Measurements from ENCODE around the gene GEMIN2.
"Not testable (repeated sequence)": the region's sequence is repeated elsewhere in the genome, so short reads cannot be mapped to it uniquely, and the experiment has no call there.

The GEMIN2 gene

DNA sequence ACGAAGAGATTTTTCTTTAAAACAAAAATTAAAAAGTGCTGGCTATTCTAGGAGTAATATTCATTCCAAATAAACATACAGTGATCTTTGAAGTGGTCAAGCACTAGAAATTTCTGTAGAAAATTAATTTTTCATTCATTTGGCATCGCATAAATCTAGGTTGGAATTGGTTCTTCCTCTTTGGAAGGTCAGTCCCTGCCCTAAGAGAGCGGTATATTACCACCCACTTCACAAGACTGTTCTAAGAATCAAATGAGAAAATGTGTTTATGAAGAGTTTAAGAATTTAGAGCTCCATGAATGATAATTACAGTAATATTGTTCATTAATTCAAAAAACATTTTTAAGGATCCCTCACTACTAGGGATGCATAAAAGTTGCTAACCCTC, 444 bp upstream of the GEMIN2 start:
- no peak for DNase-seq

DNA sequence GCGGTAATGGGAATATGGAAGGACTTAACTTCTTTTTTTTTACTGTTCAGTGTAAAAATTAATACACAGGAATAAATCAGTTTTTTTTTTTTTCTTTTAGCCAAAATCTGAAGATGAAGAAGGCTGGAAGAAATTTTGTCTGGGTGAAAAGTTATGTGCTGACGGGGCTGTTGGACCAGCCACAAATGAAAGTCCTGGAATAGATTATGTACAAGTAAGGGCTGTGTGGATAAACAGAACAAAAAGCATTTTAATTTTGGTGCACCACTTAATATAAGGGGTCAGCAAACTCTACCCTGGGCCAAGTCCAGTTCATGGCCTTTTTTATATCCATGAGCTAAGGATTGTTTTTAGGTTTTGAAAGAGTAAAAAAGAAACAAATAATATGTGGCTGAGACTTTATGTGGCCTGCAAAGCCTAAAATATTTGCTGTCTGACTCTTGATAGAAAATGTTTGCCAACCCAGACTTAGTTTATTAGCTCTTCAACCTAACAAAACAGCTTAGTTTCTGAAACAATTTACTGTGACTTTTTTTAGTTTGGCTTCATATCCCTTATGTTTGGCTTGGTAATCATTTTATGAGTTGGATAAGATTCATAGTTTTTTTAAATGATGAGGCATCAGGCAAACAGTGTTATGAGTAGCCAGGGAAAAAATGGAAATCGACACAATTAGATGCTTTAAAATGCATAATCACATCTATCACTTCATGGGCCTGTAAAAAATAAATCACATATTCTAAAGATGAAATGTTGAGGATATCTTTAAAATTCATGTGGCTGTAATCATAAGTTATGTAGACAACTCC, 8.4 kb downstream of the GEMIN2 start:
- no peak for DNase-seq

DNA sequence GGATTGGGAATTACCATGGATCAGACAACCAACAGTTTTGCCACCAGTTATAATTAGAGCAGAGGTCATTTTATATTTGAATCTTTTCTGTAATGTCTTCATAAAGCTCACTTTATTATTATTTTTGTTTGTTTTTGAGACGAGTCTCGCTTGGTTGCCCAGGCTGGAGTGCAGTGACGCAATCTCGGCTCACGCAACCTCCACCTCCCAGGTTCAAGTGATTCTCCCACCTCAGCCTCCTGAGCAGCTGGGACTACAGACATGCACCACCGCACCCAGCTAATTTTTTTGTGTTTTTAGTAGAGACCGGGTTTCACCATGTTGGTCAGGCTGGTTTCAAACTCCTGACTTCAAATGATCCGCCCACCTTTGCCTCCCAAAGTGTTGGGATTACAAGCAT, 23.7 kb downstream of the GEMIN2 start:
- DNase-seq, result not testable (repeated sequence)

DNA sequence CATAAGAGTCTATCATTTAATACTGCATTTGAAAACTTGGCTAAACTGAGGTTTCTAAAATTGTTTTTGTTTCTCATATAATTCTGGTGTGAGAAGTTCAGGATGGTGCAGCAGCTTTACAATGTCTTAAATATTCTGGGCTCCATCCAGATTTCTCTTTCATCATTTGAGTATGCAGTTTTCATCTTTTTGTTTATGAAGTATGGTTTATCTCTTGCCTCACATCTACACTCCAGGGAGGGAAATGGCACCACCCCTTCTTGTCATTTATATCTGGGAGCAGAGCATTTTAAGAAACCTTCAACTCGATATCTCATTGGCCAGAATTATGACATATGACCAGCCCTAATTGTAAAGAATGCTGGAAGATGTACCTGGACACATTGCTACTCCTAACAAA, 24.3 kb downstream of the GEMIN2 start:
- DNase-seq, result no peak

DNA sequence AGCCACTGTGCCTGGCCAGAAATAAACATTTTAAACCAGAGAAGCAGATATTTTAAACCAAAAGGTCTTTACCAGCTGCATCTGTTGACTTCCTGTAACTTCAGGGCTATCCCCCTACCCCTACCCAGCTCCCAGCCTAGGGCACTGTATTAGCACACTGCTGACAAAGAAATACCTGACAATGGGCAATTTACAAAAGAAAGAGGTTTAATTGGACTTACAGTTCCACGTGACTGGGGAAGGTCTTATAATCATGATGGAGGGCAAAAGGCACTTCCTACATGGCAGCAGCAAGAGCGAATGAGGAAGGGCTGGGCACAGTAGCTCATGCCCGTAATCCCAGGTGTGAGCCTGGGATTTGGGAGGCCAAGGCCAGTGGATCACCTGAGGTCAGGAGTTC, 26.0 kb downstream of the GEMIN2 start:
- DNase-seq, result no peak

DNA sequence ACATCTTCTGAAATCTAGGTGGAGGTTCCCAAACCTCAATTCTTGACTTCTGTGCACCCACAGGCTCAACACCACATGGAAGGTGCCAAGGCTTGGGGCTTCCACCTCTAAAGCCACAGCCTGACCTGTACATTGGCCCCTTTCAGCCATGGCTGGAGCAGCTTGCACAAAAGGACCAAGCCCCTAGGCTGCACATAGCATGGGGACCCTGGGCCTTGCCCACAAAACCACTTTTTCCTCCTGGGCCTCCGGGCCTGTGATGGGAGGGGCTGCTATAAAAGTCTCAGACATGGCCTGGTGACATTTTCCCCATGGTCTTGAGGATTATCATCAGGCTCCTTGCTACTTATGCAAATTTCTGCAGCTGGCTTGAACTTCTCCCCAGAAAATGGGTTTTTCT, 27.5 kb downstream of the GEMIN2 start:
- not testable (repeated sequence) for DNase-seq

DNA sequence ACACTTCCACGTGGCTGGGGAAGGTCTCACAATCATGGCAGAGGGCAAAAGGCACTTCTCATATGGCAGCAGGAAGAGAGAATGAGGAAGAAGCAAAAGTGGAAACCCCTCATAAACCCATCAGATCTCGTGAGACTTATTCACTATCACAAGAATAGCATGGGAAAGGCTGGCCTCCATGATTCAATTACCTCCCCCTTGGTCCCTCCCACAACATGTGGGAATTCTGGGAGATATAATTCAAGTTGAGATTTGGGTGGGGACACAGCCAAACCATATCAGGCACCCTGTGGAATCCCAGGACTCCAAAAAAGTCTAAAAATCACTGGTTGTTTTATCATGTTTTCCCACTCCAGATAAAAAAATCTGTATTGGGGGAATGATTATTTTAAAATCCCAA, 29.1 kb downstream of the GEMIN2 start:
- not testable (repeated sequence) for DNase-seq

DNA sequence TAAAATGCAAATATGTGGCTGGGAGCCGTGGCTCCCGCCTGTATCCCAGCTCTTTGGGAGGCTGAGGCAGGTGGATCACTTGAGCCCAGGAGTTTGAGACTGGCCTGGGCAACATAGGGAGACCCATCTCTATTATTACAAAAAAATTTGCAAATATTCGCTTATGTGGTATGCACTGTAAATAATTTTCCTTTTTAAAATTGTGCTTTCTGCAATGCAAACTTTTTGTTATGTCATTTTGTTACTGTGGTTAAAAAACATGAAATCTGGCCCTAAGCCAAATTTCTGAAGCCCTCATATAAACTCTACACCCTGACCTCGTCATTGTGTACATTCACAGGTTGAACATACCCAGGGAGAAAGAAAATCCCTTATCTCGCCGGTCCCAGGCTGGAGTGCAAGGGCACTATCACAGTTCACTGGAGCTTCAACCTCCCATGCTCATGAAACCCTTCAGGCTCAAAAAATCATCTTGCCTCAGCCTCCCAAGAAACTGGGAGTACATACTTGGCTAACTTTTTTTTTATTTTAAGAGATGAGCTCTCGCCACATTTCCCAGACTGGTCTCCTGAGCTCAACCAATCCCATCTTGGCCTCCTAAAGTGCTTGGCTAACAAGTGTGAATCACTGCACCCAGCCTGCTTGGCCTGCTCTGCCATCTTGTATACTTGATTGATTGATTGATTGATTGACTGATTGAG, 31.3 kb downstream of the GEMIN2 start:
- DNase-seq, result no peak

DNA sequence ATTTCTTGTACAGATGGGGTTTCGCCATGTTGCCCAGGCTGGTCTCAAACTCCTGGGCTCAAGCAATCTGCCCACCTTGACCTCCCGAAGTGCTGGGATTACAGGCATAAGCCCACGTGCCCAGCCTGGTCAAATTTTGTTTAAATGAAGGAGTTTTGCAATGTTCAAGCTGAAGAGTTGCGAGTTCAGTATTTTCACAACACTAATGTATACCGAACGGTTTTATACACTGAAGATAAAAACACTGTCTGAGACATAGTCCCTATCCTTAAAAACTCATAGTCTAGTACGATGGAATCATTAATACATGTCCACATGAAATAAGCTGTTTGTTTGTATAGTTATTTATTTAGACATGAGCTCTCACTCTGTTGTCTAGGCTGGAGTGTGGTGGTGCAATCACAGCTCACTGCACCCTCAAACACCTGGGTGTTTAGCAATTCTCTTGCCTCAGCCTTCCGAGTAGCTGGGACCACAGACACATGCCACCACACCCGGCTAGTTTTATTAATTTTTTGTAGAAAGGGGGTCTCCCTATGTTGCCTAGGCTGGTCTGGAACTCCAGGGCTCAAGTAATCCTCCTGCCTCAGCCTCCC, 40.6 kb downstream of the GEMIN2 start:
- no peak for DNase-seq

DNA sequence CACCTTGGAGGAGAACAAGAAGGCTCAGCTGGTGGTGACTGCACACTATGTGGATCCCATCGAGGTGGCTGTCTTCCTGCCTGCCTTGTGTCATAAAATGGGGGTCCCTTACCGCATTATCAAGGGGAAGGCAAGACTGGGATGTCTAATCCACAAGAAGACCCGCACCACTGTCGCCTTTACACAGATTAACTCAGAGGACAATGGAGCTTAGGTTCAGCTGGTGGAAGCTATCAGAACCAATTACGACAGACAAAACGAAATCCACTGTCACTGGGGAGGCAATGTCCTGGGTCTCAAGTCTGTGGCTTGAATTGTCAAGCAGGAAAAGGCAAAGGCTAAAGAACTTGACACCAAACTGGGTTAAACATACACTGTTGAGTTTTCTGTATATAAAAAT, 43.4 kb downstream of the GEMIN2 start:
- no peak for DNase-seq

DNA sequence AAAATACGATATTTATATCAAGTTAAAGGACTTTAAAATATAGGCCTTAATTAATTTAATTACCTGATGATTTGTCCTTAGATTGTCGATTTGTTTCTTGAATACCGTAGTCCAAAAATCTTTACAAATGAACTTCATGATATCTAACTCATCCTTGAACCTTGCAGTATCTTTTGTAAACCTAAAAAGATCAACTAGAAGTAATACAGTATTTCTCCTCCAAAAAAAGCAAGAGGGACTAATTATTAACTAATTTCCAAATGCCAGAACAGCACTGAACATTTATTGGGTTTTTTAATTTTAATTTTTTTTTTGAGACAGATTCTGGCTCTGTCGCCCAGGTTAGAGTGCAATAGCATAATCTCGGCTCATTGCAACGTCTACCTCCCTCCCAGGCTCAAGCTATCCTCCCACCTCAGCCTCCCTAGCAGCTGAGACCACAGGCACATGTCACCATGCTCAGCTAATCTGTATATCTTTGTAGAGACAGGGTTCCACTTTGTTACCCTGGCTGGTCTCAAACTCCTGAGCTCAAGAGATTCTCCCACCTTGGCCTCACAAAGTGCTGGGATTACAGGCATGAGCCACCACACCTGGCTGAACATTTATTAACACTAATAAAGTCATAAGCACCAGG, 44.2 kb downstream of the GEMIN2 start:
- no peak for DNase-seq

DNA sequence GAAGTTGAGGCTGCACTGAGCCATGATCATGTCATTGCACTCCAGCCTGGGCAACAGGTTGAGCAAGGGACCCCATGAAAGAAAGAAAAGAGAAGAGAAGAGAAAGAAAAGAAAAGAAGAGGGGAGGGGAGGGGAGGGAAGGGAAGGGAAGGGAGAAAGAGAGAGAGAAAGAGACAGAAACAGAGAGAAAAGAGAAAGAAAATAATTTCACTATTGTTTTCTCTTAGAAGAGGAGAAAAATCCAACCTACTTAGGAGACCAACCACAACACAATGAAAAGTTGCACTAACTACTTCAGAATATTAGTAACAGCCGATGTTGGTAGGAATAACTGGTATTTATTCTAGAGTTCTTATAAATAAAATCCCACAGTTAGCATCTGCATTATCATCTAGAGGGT, 46.4 kb downstream of the GEMIN2 start:
- no peak for DNase-seq

DNA sequence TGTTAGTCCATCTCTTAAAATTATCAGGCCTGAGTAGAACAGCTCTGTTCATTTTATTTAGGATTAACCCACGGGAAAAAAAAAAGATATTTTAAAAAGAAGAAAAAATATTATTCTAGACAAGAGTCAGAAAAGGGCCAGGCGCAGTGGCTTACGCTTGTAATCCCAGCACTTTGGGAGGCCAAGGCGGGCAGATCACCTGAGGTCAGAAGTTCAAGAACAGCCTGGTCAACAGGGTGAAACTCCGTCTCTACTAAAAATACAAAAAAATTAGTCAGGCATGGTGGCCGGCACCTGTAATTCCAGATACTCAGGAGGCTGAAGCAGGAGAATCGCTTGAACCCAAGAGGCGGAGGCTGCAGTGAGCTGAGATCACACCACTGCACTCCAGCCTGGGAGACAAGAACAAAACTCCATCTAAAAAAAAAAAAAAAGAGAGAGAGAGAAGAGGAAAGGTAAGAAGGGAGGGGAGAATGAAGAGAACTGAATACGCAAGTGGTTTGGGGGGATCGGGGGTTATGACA, 53.7 kb downstream of the GEMIN2 start:
- not testable (repeated sequence) for DNase-seq

DNA sequence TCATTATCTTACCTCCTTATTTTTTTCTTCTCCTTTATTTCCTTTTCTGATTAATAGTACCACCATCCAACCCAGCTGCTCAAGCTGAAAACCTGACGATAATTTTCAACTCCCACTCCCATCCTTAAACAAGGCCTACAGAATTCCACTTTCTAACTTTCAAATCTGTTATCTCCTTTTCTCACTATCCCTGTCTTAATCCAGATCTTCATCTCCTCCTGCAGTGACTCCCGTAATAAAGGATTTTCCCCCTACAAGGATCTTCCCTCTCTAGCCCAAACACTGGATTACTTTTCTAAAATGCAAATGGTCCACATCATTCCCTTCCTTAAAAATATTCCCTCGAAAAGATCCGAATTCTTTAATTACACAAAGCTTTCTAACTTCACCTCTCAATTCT, 54.5 kb downstream of the GEMIN2 start:
- DNase-seq, result no peak

DNA sequence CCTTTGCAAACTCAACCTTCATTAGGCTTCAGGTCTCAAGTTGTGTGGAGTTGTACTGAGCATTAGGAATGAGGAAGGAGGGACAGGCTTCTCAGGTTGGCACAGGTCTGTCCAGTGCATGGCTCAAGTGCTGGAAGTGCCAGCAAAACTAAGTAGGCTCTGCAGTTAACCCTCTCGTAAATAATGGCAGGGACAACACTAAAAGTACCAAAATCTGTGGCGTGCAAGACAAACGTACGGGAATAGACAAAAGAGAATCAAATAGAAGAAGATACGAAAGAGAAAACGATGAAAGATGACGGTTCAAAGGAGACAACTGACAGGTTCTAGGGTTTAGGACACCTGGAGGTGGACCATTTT, 55.4 kb downstream of the GEMIN2 start:
- no peak for DNase-seq

DNA sequence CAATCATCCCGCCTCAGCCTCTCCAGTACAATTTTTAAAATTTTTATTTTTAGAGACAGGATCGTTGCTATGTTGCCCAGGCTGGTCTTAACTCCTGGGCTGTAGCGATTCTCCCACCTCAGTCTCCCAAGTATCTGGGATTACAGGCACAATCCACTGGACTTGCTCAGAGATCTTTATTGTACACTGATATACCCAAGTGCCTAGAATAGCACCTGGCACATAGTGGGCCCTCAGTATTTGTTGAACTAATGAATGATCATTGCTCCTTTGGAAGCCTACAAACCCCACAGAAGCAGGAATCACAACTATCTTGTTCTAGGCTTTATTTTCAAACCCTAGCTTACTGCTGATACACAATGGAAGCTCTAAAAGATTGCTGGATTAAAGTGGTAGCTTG, 59.1 kb downstream of the GEMIN2 start:
- DNase-seq, result no peak

DNA sequence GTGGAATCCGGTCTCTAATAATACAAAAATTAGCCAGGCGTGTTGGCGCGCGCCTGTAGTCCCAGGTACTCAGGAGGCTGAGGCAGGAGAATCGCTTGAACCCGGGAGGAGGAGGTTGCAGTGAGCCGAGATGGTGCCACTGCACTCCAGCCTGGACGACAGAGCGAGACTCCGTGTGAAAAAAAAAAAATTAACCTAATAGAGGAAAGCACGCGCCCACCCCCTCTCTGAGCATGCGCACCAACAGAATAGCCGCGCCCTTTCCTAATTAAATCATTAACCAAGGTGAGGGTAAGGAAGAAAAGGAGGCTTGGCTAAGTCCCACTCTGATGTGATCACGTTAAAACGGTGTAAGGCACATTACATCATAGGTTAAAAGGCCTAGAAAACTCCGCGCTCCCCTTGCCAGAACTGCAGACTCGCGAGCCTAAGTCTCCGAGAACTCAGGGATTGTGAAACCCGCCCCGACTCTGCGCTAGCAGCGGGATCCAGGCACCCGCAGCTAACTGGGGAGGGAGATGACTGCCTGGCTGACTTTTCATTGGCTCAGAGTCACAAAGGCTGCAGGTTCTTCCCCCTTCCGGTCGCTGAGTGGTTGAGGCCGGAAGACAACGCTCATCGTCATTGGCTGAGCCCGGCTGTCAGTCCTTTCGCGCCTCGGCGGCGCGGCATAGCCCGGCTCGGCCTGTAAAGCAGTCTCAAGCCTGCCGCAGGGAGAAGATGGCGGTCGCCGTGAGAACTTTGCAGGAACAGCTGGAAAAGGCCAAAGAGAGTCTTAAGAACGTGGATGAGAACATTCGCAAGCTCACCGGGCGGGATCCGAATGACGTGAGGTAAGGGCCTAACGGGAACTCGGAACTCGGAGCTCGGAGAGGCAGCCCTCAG, 60.7 kb downstream of the GEMIN2 start, which contains the start of gene PNN:
TSS of gene PNN (plus strand) at position 695 of the 885 bp plus-strand sequence. CDS start at position 721, 26 bp downstream.
- DNase-seq, result peak; percentile 100

DNA sequence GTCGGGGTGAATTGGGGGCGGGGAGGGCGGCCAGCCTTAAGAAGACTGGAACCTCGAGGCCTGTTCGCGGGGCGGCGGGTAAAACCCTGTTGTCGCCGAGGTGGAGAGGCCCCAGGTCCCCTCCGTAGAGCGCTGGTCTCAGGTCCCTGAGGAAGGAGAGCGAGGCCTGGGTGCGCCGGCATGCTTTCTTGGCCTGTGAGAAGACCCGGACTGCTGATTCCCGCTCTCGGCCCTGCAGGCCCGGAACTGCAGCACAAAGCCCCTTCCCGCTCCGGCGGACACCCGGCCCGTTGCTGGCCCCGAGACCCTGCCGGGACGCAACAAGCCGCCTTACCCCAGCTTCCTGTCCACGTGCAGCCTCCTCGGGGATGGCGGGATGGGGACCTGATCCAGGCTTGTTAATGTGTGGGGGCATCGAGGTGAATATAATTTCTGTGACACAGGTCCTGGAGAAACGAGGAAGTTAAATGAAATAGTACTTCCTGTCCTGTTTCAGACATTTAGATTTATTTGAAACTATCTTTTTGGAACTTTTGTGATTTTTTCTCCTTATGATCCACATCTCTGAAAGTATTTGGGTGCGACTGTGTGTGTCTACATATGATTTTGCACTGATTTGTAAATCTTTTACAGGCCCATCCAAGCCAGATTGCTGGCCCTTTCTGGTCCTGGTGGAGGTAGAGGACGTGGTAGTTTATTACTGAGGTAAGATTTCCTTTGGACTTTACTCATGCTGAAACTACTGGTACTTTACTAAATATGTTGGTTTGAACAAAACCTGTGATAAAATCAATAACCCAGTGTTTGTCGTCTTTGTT, 61.5 kb downstream of the GEMIN2 start:
- DNase-seq, result peak; percentile 63

DNA sequence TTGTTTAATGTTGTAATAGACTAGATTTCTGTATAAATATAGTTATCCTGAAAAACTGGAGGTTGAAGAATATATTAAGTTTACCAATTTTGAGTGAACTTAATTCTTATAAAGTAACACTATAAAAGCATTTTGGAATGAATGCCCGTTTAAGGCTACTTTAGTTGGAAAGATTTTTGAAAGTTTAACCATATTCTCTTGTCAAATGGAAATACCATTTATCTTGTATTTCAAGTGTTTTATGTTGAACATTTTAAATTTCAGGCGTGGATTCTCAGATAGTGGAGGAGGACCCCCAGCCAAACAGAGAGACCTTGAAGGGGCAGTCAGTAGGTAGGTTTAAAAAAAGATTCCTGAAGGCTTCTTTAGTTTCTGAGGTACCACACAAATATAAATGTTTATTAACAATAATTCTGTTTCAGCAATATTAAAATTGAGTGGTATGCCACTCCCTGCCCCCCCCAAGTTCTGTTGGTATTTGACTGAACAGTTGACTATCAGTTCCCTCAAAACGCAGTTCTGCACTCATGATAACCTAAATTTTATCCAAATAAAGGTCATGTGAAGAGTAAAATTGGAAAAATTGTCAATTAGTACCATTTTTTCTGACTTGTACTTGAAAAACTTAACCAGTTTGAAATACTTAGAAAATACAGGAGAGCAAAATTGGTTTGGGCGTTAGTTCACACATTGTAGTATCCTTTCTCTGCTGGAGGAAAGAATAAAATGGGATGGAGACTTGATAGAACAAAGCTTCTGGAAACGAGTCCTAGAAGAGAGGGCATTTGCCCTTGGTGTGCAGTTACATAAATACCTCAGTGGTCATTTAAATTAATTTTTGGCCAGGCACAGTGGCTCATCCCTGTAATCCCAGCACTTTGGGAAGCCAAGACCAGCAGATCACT, 62.4 kb downstream of the GEMIN2 start:
- no peak for DNase-seq

DNA sequence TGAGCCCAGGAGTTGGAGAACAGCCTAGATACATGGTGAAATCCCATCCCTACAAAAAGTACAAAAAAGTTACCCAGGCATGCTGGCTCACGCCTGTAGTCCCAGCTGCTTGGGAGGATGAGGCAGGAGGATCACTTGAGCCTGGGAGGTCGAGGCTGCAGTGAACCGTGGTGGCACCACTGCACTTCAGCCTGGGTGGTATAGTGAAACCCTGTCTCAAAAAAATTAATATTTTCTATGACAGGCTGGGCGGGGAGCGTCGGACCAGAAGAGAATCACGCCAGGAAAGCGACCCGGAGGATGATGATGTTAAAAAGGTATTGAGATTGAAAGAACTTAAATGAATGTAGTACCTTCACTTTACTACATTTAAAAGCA, 63.0 kb downstream of the GEMIN2 start:
- no peak for DNase-seq
